ENCODE results near the gene TMEM184B.
"Not testable (repeated sequence)": the region's sequence is repeated elsewhere in the genome, so short reads cannot be mapped to it uniquely, and the experiment has no call there.

The TMEM184B gene

GRCh38 chr22:38196791-38197419, 75.9 kb downstream of the TMEM184B start:
- no peak for DNase-seq
- in situ Hi-C loops (cut with MboI; ENCODE audit: low pct_unique_long_range_greater_than_20kb, low sequenced_read_pairs) = no loop called here

GRCh38 chr22:38193580-38193979, 79.2 kb downstream of the TMEM184B start:
- DNase-seq = peak; percentile 40
- in situ Hi-C loops (cut with MboI; ENCODE audit: low pct_unique_long_range_greater_than_20kb, low sequenced_read_pairs) = no loop called here

- DNase-seq = no peak
- in situ Hi-C loops (cut with MboI; ENCODE audit: low pct_unique_long_range_greater_than_20kb, low sequenced_read_pairs) = no loop called here
Measured at GRCh38 chr22:38192475-38192863, 80.3 kb downstream of the TMEM184B start.

- in situ Hi-C loops (cut with MboI; ENCODE audit: low pct_unique_long_range_greater_than_20kb, low sequenced_read_pairs) = no loop called here
- DNase-seq = no peak
Measured at GRCh38 chr22:38191731-38192474, 80.9 kb downstream of the TMEM184B start.

GRCh38 chr22:38191055-38191454, 81.8 kb downstream of the TMEM184B start:
- in situ Hi-C loops (cut with MboI; ENCODE audit: low pct_unique_long_range_greater_than_20kb, low sequenced_read_pairs) = no loop called here
- no peak for DNase-seq

- no peak for DNase-seq
- in situ Hi-C loops (cut with MboI; ENCODE audit: low pct_unique_long_range_greater_than_20kb, low sequenced_read_pairs) = no loop called here
Measured at GRCh38 chr22:38190581-38190980, 82.2 kb downstream of the TMEM184B start.

GRCh38 chr22:38189104-38189503, 83.7 kb downstream of the TMEM184B start:
- DNase-seq = no peak
- in situ Hi-C loops (cut with MboI; ENCODE audit: low pct_unique_long_range_greater_than_20kb, low sequenced_read_pairs) = no loop called here

- DNase-seq = no peak
- in situ Hi-C loops (cut with MboI; ENCODE audit: low pct_unique_long_range_greater_than_20kb, low sequenced_read_pairs) = no loop called here
Measured at GRCh38 chr22:38187413-38188212, 85.2 kb downstream of the TMEM184B start.

GRCh38 chr22:38186429-38186828, 86.4 kb downstream of the TMEM184B start:
- no peak for DNase-seq
- in situ Hi-C loops (cut with MboI; ENCODE audit: low pct_unique_long_range_greater_than_20kb, low sequenced_read_pairs) = no loop called here

- DNase-seq = no peak
- in situ Hi-C loops (cut with MboI; ENCODE audit: low pct_unique_long_range_greater_than_20kb, low sequenced_read_pairs) = no loop called here
Measured at GRCh38 chr22:38184788-38185187, 88.0 kb downstream of the TMEM184B start.

- DNase-seq = peak; percentile 99
- in situ Hi-C loops (cut with MboI; ENCODE audit: low pct_unique_long_range_greater_than_20kb, low sequenced_read_pairs) = no loop called here
Measured at GRCh38 chr22:38181453-38182200, 91.2 kb downstream of the TMEM184B start, which contains the start of gene PLA2G6. PLA2G6 (minus strand) TSS chr22:38181830; CDS start chr22:38169426, 12,404 bp downstream.

- in situ Hi-C loops (cut with MboI; ENCODE audit: low pct_unique_long_range_greater_than_20kb, low sequenced_read_pairs) = no loop called here
Measured at GRCh38 chr22:38180841-38181452, 91.9 kb downstream of the TMEM184B start.

GRCh38 chr22:38178605-38178937, 94.2 kb downstream of the TMEM184B start:
- in situ Hi-C loops (cut with MboI; ENCODE audit: low pct_unique_long_range_greater_than_20kb, low sequenced_read_pairs); DNase-seq: not testable (repeated sequence)

More at GRCh38 chr22:38180841-38181452, 91.9 kb downstream of the TMEM184B start:
- DNase-seq = peak; percentile 41

GRCh38 chr22:38177926-38178604, 94.7 kb downstream of the TMEM184B start:
- peak; percentile 60 for DNase-seq
- in situ Hi-C loops (cut with MboI; ENCODE audit: low pct_unique_long_range_greater_than_20kb, low sequenced_read_pairs) = no loop called here

GRCh38 chr22:38177571-38177925, 95.3 kb downstream of the TMEM184B start:
- in situ Hi-C loops (cut with MboI; ENCODE audit: low pct_unique_long_range_greater_than_20kb, low sequenced_read_pairs); DNase-seq: not testable (repeated sequence)

- in situ Hi-C loops (cut with MboI; ENCODE audit: low pct_unique_long_range_greater_than_20kb, low sequenced_read_pairs) = no loop called here
- DNase-seq = no peak
Measured at GRCh38 chr22:38177044-38177443, 95.8 kb downstream of the TMEM184B start.

- DNase-seq = peak; percentile 94
- in situ Hi-C loops (cut with MboI; ENCODE audit: low pct_unique_long_range_greater_than_20kb, low sequenced_read_pairs) = no loop called here
Measured at GRCh38 chr22:38176170-38176741, 96.6 kb downstream of the TMEM184B start.

Measured in KBM-7 (cell line).